GM21723 (cell line): ENCODE measurements around the gene FGD5.

Experiments
- ATAC-seq: cut with Tn5 transposase; IDR thresholded peaks from one replicate; pipeline ENCODE4 v1.9.1; 2021; ENCODE audit warnings: mild to moderate bottlenecking, moderate library complexity; ENCODE audit not compliant: unreplicated experiment

FGD5 gene

DNA sequence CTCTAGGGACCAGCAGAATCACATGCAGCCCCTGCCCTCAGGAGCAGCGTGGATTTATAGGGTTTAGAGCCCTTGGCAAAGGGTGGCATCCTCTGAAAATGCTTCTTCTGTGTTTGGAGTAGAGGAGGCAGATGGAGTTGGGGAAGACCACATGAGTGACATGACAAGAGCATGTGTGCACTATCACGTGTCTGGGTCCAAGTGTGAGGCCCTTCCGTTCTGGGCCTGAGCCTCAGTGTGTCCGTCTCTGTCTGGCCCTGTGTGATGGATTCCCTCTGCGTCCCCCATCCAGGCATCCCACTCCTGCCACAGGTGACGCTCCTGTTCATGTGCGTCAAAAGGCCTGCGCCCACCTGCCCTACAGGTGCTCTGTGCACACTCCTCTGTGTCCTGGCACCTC, 30.1 kb downstream of the FGD5 start:
- no peak for ATAC-seq

DNA sequence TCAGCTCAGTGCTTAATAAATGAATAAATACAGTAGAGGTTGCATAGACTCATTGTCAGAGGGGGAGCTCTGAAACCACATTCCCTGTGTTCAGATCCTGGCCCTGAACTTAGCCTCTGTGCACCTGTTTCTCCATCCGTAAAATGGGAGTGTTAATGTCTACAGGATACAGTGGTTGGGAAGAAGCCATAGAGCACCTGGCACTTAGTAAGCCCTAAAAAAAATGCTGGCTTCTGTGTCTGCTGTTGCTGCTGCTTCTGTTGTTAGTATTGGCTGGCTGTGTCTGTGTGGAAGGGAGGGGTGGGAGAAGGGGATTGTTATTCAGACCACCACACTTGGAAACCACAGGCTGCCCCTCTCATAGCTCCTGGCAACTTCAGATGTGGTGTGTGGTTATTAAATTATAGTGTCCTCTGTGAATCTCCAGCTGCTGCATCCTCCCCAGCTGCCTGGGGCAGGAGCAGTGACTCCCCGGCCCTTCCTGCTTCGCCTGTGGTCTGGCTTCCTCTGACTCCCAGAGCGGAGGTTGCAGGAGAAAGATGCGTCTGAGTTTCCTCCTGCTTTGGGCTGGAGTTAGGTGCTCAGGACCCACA, 31.0 kb downstream of the FGD5 start:
- ATAC-seq: no peak

DNA sequence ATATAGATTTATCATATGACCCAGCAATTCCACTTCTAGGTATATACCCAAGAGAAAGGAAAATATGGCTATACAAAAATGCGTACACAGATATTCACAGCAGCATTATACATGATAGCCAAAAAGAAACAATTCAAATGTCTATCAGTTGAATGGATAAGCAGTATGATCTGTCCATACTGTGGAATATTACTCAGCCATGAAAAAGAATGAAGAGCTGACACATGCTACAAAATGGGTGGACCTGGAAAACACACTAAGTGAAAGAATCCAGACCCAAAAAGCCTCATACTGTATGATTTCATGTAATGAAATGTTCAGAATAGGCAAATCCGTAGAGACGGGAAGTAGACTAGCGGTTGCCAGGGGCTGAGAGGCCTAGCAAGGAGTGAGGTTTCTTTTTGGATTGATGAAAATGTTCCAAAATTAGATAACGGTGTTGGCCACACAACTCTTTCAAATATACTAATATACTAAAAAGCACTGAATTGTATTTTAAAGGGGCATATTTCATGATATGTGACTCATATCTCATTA, 33.4 kb downstream of the FGD5 start:
- ATAC-seq: no peak

DNA sequence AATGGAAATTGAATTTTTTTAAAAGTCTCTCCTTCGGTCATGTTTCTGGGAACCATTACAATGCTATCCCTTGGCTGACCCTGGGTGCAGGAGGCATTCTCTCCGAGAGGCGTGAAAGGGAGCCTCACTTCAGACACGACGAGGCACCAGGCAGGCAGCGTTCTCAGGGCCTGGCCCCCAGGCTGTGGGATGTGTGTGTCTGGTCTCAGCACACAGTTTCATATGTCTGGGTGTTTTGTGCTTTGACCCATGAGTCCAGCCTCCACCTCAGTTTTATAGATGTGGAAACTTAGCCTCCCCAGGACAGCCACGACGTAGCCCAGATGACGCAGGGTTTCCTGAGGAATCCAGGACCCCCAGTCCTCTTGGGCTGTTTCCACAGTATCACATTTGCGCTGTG, 34.0 kb downstream of the FGD5 start:
- no peak for ATAC-seq

DNA sequence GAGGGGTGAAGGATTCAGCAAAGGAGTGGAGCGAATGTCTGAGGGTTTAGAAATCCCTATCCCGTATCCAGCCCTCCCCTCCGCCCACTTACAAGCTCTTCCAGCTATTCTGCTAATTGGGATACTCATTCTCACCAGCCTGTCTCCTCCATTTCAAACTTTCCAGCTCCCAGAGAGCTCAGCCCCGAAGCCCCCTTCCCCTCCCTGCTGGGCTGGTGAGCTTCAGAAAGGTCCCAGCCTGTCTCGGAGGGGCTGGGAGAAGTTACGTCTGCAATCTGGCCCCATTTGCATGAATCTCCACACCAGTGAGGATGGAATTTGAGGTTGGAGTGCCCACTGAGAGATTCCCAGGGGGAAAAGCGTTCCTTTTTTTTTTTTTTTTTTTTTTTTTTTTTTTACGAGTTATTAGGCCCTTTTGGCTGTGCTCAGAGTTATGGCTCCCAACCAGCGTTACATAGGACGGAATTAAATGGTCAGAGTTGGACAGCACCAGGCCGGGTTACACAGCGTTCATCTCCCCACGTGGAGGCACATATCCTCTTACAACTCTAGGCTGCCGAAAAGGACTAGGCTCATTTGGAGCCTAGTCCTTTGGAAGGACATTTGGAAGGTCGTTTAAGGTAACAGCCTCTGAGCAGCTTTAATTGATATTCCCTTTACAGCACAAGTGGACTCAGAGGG, 34.6 kb downstream of the FGD5 start:
- ATAC-seq: no peak

- no peak for ATAC-seq
Measured at GRCh38 chr3:14857506-14857905, 38.7 kb downstream of the FGD5 start.

- no peak for ATAC-seq
Measured at GRCh38 chr3:14858105-14858504, 39.3 kb downstream of the FGD5 start.

DNA sequence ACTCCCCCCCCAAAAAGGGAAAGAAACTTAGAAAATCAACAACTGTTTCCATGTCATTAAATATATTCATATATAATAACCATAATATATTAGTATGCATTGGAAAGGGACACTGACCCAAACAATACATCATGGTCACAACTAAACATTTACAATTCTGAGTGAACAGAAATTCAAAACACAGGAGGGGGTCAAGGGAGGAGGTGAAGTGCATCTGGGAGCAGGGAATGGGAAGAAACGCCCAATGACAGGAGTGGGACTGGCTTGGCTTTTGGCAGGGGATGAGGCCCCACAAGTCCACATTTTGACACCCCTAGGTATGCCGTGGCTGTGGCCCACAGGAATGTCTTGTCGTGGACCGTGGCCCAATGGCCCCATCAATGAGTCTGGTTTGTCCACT, 41.1 kb downstream of the FGD5 start:
- no peak for ATAC-seq

DNA sequence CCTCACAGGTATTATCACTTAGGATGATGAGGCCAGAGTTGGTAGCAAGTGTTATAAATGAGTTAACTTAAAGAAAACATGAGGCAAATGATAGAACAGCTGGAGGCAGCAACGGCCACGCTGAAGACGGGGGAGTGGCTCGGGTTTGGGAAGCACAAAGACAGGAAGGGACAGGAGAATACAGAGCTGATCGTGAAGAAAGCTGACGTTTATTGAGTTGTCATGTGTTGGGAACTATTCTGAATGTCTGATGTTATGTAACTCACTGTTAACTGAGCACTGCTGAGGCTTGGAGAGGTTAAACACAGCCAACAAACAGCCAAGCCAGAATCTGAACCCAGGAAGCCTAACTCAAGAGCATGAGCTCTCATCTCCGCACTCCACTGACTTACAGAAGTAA, 42.3 kb downstream of the FGD5 start:
- no peak for ATAC-seq

DNA sequence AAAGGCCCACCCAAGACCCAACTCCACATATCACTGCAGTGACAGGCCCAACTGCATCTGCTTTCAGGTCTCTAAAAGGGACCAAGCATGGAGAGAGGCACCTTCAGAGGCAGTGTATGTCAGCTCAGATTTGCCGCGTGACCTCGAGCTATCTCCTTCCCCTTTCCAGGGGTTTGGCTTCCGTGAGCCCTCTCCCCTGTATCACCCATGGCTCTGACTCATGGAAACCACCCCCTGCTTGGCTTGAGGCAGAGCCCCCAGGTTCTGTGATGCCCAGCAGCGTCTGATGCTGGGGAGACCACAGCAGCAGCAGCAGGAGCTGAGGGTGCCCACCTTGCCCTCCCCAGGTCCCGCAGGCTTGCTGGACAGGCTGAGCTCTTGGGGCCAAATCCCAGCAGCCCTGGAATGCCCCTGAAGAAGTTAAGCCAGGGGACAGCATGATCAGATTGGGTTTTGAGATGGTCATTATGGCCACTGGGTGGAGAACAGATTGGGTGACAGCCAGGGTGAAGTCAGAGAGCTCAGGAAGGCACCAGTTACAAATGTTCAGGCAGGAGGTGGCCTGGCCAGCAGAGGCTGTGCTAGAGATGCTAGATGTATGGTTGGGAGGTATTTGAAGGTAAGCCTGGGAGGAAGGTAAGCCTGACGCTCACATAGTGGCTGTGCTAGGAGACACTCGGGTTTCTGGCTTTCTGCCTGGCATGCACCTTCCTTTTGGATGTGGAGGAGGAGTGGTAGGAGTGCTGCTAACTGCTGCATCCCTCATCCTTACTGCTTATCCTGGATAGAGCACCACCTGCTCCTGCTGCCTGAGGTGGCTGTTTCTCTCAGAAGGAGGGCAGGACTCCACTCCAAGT, 42.9 kb downstream of the FGD5 start:
- ATAC-seq: no peak

GRCh38 chr3:14862303-14862660, 43.5 kb downstream of the FGD5 start:
- no peak for ATAC-seq

- ATAC-seq: no peak
Measured at GRCh38 chr3:14862661-14863230, 44.0 kb downstream of the FGD5 start.

DNA sequence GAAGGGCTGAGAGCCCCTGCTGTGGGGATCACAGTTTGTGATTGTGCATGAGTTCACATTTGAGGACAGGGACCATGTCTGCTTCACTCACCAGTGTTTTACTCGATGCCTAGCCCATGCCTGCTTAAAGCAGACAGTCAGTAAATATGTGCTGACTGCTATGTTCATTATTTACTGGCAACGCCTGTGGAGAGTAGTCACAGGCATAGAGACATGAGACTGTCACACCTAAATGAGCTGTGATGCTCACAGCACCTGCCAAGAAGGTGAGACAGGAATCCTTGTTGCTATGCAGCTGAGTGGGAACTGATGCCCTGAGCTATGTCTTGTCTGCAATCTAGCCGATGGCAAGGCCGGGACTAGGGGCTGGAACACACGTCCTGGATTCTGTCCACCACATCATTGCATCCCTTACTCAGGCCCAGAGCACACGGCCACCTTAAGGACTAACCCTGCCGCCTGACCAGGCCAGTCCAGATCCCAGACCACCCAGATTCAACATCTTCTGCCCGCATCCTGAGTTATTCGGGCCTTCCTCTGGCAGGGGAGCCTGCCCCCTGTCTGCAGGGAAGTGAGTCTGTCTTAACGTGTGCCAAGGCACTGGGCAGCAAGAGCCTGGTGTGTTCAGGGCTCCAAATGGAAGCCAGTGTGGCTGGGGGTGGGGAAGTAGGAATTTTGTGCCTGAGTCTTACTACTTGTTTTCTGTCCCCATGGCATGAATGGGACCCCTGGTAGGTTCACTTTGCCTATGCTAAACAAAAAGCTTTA, 44.8 kb downstream of the FGD5 start:
- no peak for ATAC-seq

GRCh38 chr3:14864131-14864530, 45.4 kb downstream of the FGD5 start:
- no peak for ATAC-seq

DNA sequence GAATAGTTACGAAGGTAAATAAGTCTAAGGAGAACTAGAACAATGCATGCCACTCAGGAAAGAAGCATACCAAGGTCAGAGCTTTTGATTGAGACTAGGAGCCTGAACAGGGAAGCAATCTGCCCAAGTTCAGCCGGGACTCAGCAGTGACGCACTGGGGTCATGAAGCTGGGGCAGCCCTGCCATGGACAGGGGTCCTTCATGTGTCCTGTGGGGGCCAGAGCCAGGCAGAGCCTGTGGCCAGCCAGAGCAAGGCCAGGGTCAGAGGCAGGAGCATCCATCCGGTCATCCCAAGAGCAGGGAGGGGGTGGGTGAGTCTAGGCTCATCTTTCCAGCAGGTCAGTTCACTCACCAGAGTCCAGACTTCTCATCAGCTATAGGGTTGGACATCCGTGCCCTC, 47.9 kb downstream of the FGD5 start:
- no peak for ATAC-seq

GRCh38 chr3:14867936-14868570, 49.3 kb downstream of the FGD5 start:
- no peak for ATAC-seq

GRCh38 chr3:14869917-14870782, 51.4 kb downstream of the FGD5 start:
- no peak for ATAC-seq

- no peak for ATAC-seq
Measured at GRCh38 chr3:14870783-14871060, 52.0 kb downstream of the FGD5 start.

DNA sequence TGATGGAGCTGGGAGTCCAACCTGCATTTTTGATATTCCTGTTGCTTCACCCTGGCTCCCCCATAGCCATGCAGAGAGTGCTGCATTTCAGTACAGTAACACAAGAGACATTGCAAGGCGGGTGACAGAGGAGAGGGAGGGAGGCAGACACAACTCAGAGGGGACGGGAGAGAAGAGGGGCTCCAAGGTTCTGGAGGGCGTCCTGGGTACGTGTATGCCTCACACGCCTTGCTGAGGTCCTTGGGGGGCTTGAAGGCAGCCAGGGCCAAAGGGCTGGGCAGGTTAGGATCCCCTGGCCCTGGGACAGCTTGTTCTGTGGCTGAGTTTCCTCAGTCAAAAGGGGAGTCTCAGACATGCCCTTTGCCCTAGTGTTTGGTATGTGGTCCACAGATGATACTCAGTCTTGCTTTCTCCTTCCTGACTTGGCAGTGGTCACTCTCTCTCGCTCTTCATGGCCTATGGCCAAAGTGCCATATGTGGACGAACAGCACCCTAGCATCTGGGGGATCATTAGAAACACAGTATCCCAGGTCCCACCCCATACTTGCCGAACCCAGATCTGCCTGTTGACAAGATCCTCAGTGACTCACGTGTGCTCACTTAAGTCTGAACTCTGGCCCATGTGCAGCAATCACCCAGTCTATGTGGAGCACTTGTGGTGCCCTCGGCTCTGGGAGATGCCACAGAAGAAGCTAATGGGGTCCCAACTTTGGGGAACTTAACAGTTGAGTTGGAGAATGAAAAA, 52.9 kb downstream of the FGD5 start:
- ATAC-seq: no peak
